ENCODE data around the gene TEX9. TPM values are rescaled to one million over a fixed set of nuclear protein-coding genes. Genes with fewer than 3 reads are reported as not detected.
"Not testable (repeated sequence)": the region's sequence is repeated elsewhere in the genome, so short reads cannot be mapped to it uniquely, and the experiment has no call there.

The TEX9 gene
- total RNA-seq, 1 donor from 2014 or later: 6.1 TPM

DNA sequence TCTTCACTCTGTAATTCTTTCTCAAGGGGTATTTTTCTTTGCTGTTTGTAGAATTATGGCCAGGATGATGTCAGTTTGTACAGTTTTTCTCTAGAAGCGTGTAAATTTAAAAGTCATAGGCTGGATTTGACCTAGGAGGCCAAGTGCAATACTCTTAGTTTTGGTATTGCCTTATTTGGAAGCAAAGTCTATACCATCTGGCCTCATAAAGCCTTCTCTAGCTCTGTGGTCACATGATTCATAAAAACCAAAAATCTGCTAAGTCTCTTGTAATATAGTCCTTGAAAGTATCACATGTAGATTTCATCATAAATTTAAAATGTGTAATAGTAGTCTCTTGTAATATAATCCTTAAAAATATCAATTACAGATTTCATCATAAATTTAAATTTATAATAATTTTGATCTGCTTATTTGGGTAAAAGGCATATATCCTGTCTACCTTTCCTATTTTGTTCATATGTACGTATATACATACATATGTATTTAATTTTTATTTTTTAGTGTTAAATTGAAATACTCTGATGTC, 25.6 kb downstream of the TEX9 start:
- no peaks in the 10 kb centered on the region for H3K36me3 Mint-ChIP-seq (ENCODE audit: unreplicated experiment)
- H3K4me3 Mint-ChIP-seq (ENCODE audit: unreplicated experiment): no peak overlapping the region
- no peak for DNase-seq
- no peaks in the 10 kb centered on the region for H3K4me1 Mint-ChIP-seq (ENCODE audit: low read depth, unreplicated experiment)
- no peak overlapping the region for H3K27ac Mint-ChIP-seq (ENCODE audit: unreplicated experiment)
- H3K27me3 Mint-ChIP-seq (ENCODE audit: unreplicated experiment): no peaks in the 10 kb centered on the region
- H3K9me3 Mint-ChIP-seq (ENCODE audit: unreplicated experiment): no peaks in the 10 kb centered on the region
- TF ChIP-seq, protein P1, sequence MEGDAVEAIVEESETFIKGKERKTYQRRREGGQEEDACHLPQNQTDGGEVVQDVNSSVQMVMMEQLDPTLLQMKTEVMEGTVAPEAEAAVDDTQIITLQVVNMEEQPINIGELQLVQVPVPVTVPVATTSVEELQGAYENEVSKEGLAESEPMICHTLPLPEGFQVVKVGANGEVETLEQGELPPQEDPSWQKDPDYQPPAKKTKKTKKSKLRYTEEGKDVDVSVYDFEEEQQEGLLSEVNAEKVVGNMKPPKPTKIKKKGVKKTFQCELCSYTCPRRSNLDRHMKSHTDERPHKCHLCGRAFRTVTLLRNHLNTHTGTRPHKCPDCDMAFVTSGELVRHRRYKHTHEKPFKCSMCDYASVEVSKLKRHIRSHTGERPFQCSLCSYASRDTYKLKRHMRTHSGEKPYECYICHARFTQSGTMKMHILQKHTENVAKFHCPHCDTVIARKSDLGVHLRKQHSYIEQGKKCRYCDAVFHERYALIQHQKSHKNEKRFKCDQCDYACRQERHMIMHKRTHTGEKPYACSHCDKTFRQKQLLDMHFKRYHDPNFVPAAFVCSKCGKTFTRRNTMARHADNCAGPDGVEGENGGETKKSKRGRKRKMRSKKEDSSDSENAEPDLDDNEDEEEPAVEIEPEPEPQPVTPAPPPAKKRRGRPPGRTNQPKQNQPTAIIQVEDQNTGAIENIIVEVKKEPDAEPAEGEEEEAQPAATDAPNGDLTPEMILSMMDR (IDR thresholded peaks at IDR 0.05; ENCODE audit: partially characterized antibody, unreplicated experiment): no peak

DNA sequence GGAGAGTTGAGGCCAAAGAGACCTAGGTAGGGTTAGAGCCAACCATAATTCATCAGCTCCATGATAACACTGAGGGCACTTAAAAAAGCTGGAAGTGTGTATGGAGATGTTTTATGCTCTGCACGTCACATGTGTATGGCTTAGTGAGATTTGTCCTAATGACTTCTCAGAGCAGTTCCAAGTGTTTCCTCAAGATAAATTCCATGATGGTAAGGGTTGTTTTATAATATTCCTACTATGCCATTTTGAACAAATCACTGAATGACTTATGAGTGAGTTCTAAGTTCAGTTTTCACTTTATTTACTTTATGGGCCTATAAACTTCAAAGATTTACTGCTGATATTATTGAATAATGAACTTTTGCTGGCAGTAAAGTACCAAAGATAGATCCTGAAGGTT, 28.1 kb downstream of the TEX9 start:
- Mint-ChIP-seq H3K36me3 (ENCODE audit: unreplicated experiment) (peaks cover 4% of the 10 kb centered on the region), H3K4me3 (ENCODE audit: unreplicated experiment) (no peak overlapping the region), H3K27me3 (ENCODE audit: unreplicated experiment) (no peaks in the 10 kb centered on the region), H3K4me1 (ENCODE audit: low read depth, unreplicated experiment) (no peaks in the 10 kb centered on the region), H3K9me3 (ENCODE audit: unreplicated experiment) (no peaks in the 10 kb centered on the region), H3K27ac (ENCODE audit: unreplicated experiment) (no peak overlapping the region)
- no peak for DNase-seq
- TF ChIP-seq, protein P1 (IDR thresholded peaks at IDR 0.05; ENCODE audit: partially characterized antibody, unreplicated experiment): no peak

DNA sequence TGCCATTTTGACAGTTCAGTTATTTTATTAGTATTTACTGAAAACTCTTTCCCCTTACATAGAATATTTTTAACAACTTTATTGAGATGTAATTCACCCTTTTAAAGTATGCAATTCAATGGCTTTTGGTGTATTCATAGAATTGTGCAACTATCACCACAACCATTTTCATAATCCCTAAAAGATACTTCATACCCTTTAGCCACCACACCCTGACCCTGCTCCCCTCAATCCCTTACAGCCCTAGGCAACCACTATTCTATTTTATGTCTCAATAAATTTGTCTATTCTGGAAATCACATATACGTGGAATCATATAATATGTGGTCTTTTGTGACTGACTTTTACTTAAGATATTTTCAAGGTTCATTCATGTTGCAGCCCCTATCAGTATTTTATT, 29.7 kb downstream of the TEX9 start:
- no peak overlapping the region for H3K27ac Mint-ChIP-seq (ENCODE audit: unreplicated experiment)
- H3K4me1 Mint-ChIP-seq (ENCODE audit: low read depth, unreplicated experiment): no peaks in the 10 kb centered on the region
- H3K4me3 Mint-ChIP-seq (ENCODE audit: unreplicated experiment): no peak overlapping the region
- TF ChIP-seq, protein P1 (IDR thresholded peaks at IDR 0.05; ENCODE audit: partially characterized antibody, unreplicated experiment): no peak
- no peaks in the 10 kb centered on the region for H3K9me3 Mint-ChIP-seq (ENCODE audit: unreplicated experiment)
- H3K27me3 Mint-ChIP-seq (ENCODE audit: unreplicated experiment): no peaks in the 10 kb centered on the region
- no peak for DNase-seq
- H3K36me3 Mint-ChIP-seq (ENCODE audit: unreplicated experiment): peaks cover 4% of the 10 kb centered on the region

DNA sequence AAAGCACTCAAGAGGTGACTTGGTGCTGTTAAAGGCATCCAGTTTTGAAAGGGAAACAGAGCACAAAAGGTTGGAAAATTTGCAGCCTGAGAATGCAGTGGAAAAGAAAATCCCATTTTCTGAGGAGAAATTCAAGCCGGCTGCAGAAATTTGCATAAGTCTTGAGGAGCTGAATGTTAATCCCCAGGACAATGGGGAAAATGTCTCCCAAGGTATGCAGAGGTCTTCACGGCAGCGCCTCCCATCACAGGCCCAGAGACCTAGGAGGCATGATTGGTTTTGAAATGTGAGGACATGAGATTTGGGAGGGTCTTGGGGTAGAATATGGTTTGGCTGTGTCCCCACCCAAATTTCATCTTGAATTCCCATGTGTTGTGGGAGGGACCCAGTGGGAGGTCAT, 32.1 kb downstream of the TEX9 start:
- H3K9me3 Mint-ChIP-seq (ENCODE audit: unreplicated experiment); H3K27ac Mint-ChIP-seq (ENCODE audit: unreplicated experiment); H3K4me3 Mint-ChIP-seq (ENCODE audit: unreplicated experiment); DNase-seq; H3K27me3 Mint-ChIP-seq (ENCODE audit: unreplicated experiment); H3K4me1 Mint-ChIP-seq (ENCODE audit: low read depth, unreplicated experiment); H3K36me3 Mint-ChIP-seq (ENCODE audit: unreplicated experiment): not testable (repeated sequence)

DNA sequence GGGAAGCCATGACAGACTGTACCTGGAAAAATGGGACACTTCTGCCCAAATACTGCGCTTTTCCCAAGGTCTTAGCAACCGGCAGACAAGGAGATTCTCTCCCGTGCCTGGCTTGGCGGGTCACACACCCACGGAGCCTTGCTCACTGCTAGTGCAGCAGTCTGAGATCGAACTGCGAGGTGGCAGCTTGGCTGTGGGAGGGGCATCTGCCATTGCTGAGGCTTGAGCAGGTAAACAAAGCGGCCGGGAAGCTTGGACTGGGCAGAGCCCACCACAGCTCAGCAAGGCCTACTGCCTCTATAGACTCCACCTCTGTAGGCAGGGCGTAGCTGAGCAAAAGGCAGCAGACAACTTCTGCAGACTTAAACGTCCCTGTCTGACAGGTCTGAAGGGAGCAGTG, 34.0 kb downstream of the TEX9 start:
- not testable (repeated sequence) for H3K4me3 Mint-ChIP-seq (ENCODE audit: unreplicated experiment); H3K36me3 Mint-ChIP-seq (ENCODE audit: unreplicated experiment); H3K27me3 Mint-ChIP-seq (ENCODE audit: unreplicated experiment); H3K9me3 Mint-ChIP-seq (ENCODE audit: unreplicated experiment); H3K27ac Mint-ChIP-seq (ENCODE audit: unreplicated experiment); H3K4me1 Mint-ChIP-seq (ENCODE audit: low read depth, unreplicated experiment); DNase-seq

DNA sequence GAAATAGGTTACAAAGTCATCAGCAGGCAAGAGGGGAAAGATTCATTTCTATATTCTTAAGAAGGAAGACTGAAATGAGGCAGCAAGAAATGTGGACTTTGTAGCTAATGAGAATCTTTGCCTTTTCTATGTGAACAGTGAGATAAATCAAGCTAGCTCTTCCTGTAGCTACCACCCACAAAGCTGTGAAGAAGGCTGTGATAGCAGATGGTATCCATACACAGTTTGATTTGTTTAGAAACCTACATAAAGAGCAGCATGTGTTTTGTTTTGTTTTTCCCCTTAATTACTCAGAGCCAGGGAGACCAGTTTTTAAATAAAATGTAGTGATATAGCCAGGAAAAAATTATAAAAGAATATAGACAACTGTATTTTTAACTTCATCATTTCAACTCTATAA, 45.5 kb downstream of the TEX9 start:
- Mint-ChIP-seq H3K27me3 (ENCODE audit: unreplicated experiment) (no peaks in the 10 kb centered on the region), H3K4me3 (ENCODE audit: unreplicated experiment) (no peak overlapping the region), H3K27ac (ENCODE audit: unreplicated experiment) (no peak overlapping the region), H3K4me1 (ENCODE audit: low read depth, unreplicated experiment) (peaks cover 8% of the 10 kb centered on the region), H3K36me3 (ENCODE audit: unreplicated experiment) (no peaks in the 10 kb centered on the region), H3K9me3 (ENCODE audit: unreplicated experiment) (no peaks in the 10 kb centered on the region)
- TF ChIP-seq, protein P1 (IDR thresholded peaks at IDR 0.05; ENCODE audit: partially characterized antibody, unreplicated experiment): no peak
- no peak for DNase-seq

Measured in glutamatergic neuron (in vitro differentiated cells).